NCI-H524 (cell line): ENCODE data around the gene C1QBP.
"Not testable (repeated sequence)": the region's sequence is repeated elsewhere in the genome, so short reads cannot be mapped to it uniquely, and the experiment has no call there.

Experiments used
- DNase-seq, 2 experiments: peaks; one replicate each; lab custom pipeline; 2025; lab: John Stamatoyannopoulos, UW

Gene C1QBP

GRCh38 chr17:5438716-5439445, at the start of gene C1QBP:
C1QBP (minus strand) TSS chr17:5439155; CDS start chr17:5439073, 82 bp downstream.
- peak; percentile 64 to 90 for DNase-seq

- DNase-seq: no peak
These were observed 49.8 kb upstream of the C1QBP start for GRCh38 chr17:5488752-5489151.

GRCh38 chr17:5486206-5487124, 47.5 kb upstream of the C1QBP start, which contains the start of gene MIS12:
MIS12 (plus strand) TSS chr17:5486566; CDS start chr17:5488863, 2,297 bp downstream.
- peak; percentile 97 to 98 for DNase-seq

GRCh38 chr17:5485270-5486205, 46.6 kb upstream of the C1QBP start, which contains the start of gene DERL2:
DERL2 (minus strand) TSS chr17:5486178; CDS start chr17:5486161, 17 bp downstream.
- DNase-seq: peak in 1 of 2 experiments; percentile 38

- no peak for DNase-seq
These were observed 42.5 kb upstream of the C1QBP start for GRCh38 chr17:5481451-5481850.

GRCh38 chr17:5480962-5481361, 42.0 kb upstream of the C1QBP start:
- no peak for DNase-seq

GRCh38 chr17:5478992-5479391, 40.0 kb upstream of the C1QBP start:
- DNase-seq: no peak

- no peak for DNase-seq
These were observed 35.0 kb upstream of the C1QBP start for GRCh38 chr17:5473906-5474305.

GRCh38 chr17:5472511-5472910, 33.6 kb upstream of the C1QBP start:
- DNase-seq: no peak

GRCh38 chr17:5468075-5468473, 29.1 kb upstream of the C1QBP start:
- no peak for DNase-seq

GRCh38 chr17:5467416-5467815, 28.5 kb upstream of the C1QBP start:
- DNase-seq: no peak

- DNase-seq: no peak
These were observed 27.3 kb upstream of the C1QBP start for GRCh38 chr17:5466295-5466694.

GRCh38 chr17:5464717-5465507, 26.0 kb upstream of the C1QBP start:
- no peak for DNase-seq

GRCh38 chr17:5446786-5447185, 7.8 kb upstream of the C1QBP start:
- DNase-seq: no peak

GRCh38 chr17:5444209-5444608, 5.3 kb upstream of the C1QBP start:
- DNase-seq: no peak

- DNase-seq: no peak
These were observed 4.8 kb upstream of the C1QBP start for GRCh38 chr17:5443728-5444127.

GRCh38 chr17:5439446-5439764, 450 bp upstream of the C1QBP start:
- no peak for DNase-seq

GRCh38 chr17:5437721-5438317, 1.1 kb downstream of the C1QBP start:
- DNase-seq: no peak

GRCh38 chr17:5435781-5436315, 3.1 kb downstream of the C1QBP start:
- not testable (repeated sequence) for DNase-seq

- no peak for DNase-seq
These were observed 4.0 kb downstream of the C1QBP start for GRCh38 chr17:5434984-5435383.
